B cell (primary cell): ENCODE measurements around the gene MRNIP. TPM values are rescaled to one million over a fixed set of nuclear protein-coding genes. Genes with fewer than 3 reads are reported as not detected.

Experiments used
- ATAC-seq: fragments of 200-7000 bp; cut with Tn5 transposase; one replicate; pipeline ENCODE4 v1.10.0; 2021; ENCODE audit warnings: low read depth, mild to moderate bottlenecking, moderate number of reproducible peaks, moderate library complexity
- CTCF ChIA-PET: fragments of 350-600 bp; sonication (Branson Sonifier 250); formaldehyde crosslinking; loops from one replicate; lab custom pipeline; 2021; ENCODE audit warnings: antibody characterized with exemption, inconsistent platforms; lab: Charles Lee
- POLR2A ChIA-PET: fragments of 350-600 bp; sonication (Branson Sonifier 250); formaldehyde crosslinking; loops from one replicate; lab custom pipeline; 2021; ENCODE audit warnings: antibody characterized with exemption; lab: Charles Lee
- DNase-seq: peaks from one replicate; pipeline ENCODE4 v3.0.0; 2013
- H2AFZ ChIP-seq: 2 replicates; pipeline ENCODE4 v1.6.1; 2012; ENCODE audit warnings: mild to moderate bottlenecking, low read depth, low read length; ENCODE audit not compliant: insufficient read depth, poor library complexity, severe bottlenecking
- H3K27ac ChIP-seq, 2 donors: 1 replicate in 1 of 2; 2 replicates in 1 of 2; pipeline ENCODE4 v1.5.1; 2012 to 2013; ENCODE audit warnings: low read length in 2 of 2, mild to moderate bottlenecking in 2 of 2, moderate library complexity in 1 of 2
- H3K27me3 ChIP-seq, 4 experiments: fragments of 200-600 bp in 1 of 4; sonication (generic) in 1 of 4; replicated peaks in 1 of 4; 1 replicate in 2 of 4; 2 replicates in 2 of 4; pipeline versions ENCODE4 v1.6.1 to v1.7.0; 2013 to 2016; ENCODE audit warnings: low read length in 3 of 4, mild to moderate bottlenecking in 2 of 4, mixed read lengths in 1 of 4, moderate library complexity in 1 of 4; ENCODE audit not compliant: insufficient read depth in 4 of 4, control insufficient read depth in 3 of 4; ENCODE audit errors: control extremely low read depth in 1 of 4
- H3K36me3 ChIP-seq, 2 experiments: replicated peaks in 1 of 2; 1 replicate in 1 of 2; 2 replicates in 1 of 2; pipeline versions ENCODE4 v1.6.1 to v1.7.1; 2013; ENCODE audit warnings: low read length in 1 of 2; ENCODE audit not compliant: insufficient read depth in 2 of 2, control insufficient read depth in 1 of 2; ENCODE audit errors: control extremely low read depth in 1 of 2, extremely low read depth in 1 of 2
- H3K4me1 ChIP-seq, 2 donors: fragments of 200-600 bp in 1 of 2; sonication (generic) in 1 of 2; 1 replicate in 1 of 2; 2 replicates in 1 of 2; pipeline versions ENCODE4 v1.5.1 to v1.6.1; 2013 to 2017; ENCODE audit warnings: low read length in 2 of 2; ENCODE audit not compliant: control insufficient read depth in 2 of 2, insufficient read depth in 2 of 2
- H3K4me2 ChIP-seq: replicated peaks from 2 replicates; pipeline ENCODE3; 2012; ENCODE audit warnings: mild to moderate bottlenecking, low read depth, low read length; ENCODE audit not compliant: poor library complexity, severe bottlenecking
- H3K4me3 ChIP-seq, 5 experiments: fragments of 200-600 bp in 1 of 5; sonication (generic) in 1 of 5; 1 replicate in 3 of 5; 2 replicates in 2 of 5; pipeline versions ENCODE4 v1.5.1 to v1.7.0; 2011 to 2016; ENCODE audit warnings: low read length in 4 of 5, mild to moderate bottlenecking in 4 of 5, low read depth in 2 of 5, control low read depth in 1 of 5, moderate library complexity in 1 of 5; ENCODE audit not compliant: insufficient read depth in 1 of 5; ENCODE audit errors: control extremely low read depth in 1 of 5, extremely low read depth in 1 of 5
- H3K79me2 ChIP-seq: fragments of 200-600 bp; sonication (generic); one replicate; pipeline ENCODE4 v1.6.0; 2016; ENCODE audit warnings: low read length; ENCODE audit not compliant: control insufficient read depth, insufficient read depth
- H3K9ac ChIP-seq: fragments of 200-600 bp; sonication (generic); 2 replicates; pipeline ENCODE4 v1.6.1; 2017; ENCODE audit warnings: mild to moderate bottlenecking, low read length, moderate library complexity
- H3K9me3 ChIP-seq, 3 donors: one replicate each; pipeline versions ENCODE4 v1.6.1 to v1.7.1; 2013; ENCODE audit warnings: low read length in 2 of 3; ENCODE audit not compliant: control insufficient read depth in 2 of 3, insufficient read depth in 1 of 3; ENCODE audit errors: control extremely low read depth in 1 of 3
- H4K20me1 ChIP-seq: 2 replicates; pipeline ENCODE4 v1.6.0; 2012; ENCODE audit warnings: mild to moderate bottlenecking, low read length; ENCODE audit not compliant: insufficient read depth, control insufficient read depth, poor library complexity, severe bottlenecking
- H3K27ac Mint-ChIP-seq: one replicate; pipeline ENCODE4 v1.8.0; 2021; ENCODE audit warnings: mixed read lengths
- H3K27me3 Mint-ChIP-seq: one replicate; pipeline ENCODE4 v1.8.0; 2021; ENCODE audit warnings: mixed read lengths
- H3K4me1 Mint-ChIP-seq: one replicate; pipeline ENCODE4 v1.8.0; 2021; ENCODE audit warnings: mixed read lengths
- H3K4me3 Mint-ChIP-seq: one replicate; pipeline ENCODE4 v1.8.0; 2021; ENCODE audit warnings: mixed read lengths
- H3K9me3 Mint-ChIP-seq: one replicate; pipeline ENCODE4 v1.8.0; 2022; ENCODE audit warnings: mixed read lengths; ENCODE audit not compliant: insufficient read depth
- EZH2 ChIP-seq: IDR thresholded peaks from 2 replicates; pipeline ENCODE4 v1.6.1; 2012; ENCODE audit warnings: borderline replicate concordance, low read depth, mild to moderate bottlenecking, moderate library complexity, low read length; ENCODE audit not compliant: insufficient read depth, poor library complexity, severe bottlenecking
- WGBS: methylation state at CpG from one replicate; pipeline ENCODE4 v1.1.5; 2013; ENCODE audit warnings: missing lambda C conversion rate; ENCODE audit not compliant: insufficient coverage; 5-methylcytosine and 5-hydroxymethylcytosine counted together
- intact Hi-C: fragments of 100-400 bp; cut with micrococcal nuclease; formaldehyde crosslinking; loops from one replicate; pipeline ENCODE4 v1.10.0; 2022
- polyA plus RNA-seq: library from polyadenylated mRNA; depleted of rRNA; stranded (reverse); fragments of >200 nt; gene quantifications from 2 replicates; pipeline ENCODE4 v1.2.3, GENCODE V29; 2012
- total RNA-seq, 2 donors: library from RNA; stranded (reverse); fragments of 120-200 nt in 1 of 2; gene quantifications; 1 replicate in 1 of 2; 2 replicates in 1 of 2; pipeline versions ENCODE4 v1.2.3 to v1.2.4, GENCODE V29; 2013 to 2022
- TF ChIP-seq, protein P1 (sequence below): fragments of 200-600 bp; IDR thresholded peaks from one replicate; pipeline ENCODE4 v1.8.0; 2022; ENCODE audit warnings: antibody characterized with exemption, mild to moderate bottlenecking

MRNIP gene
- total and polyA plus RNA-seq, 2 donors (not counting 1 experiment from before 2014, with no cell fraction given) = 152 to 178 TPM

DNA sequence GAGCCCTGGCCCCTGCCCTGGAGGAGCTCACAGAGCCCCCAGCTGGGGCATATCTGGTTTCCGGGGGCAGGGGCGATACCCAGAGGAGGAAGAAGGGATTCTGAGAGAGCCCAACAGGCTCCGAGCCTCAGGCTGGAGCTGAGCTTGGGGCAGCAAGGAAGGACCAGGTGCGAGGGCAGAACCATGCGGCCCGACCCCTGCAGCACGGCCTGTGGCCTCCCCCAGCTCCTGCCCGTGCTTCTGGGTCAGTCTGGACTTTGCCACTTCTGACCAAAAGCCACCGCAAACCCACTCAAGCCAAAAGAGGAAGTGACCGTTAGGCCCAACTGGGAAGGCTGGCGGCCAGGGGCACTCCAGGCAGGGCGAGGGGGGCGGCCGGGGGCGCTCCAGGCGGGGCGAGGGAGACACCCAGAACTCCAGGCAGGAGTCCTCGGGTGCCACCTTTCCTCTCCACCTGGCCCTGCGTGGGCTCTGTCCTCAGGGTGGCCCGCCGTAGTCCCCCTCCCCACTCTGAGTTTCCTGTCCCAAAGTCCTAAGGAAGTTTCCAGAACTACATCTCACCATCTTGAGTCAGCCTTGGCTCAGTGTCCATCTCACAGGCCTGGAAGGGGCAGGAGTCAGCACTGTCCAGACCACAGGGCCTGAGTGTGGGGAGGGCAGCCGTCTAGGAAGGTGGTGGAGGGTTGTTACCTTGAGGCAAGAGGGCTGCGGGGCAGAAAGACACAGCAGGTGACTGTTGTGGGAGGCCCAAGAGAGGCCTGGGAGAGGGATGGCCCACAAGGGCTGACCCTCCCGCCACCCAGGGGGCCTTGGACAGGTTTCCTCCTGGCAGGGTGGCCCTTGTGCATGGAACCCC lies 65.8 kb downstream of the MRNIP start:
- H3K36me3 ChIP-seq = no peaks in the 10 kb centered on the region
- no peak overlapping the region for H3K9ac ChIP-seq
- H3K4me3 ChIP-seq = no peak overlapping the region
- H3K27ac ChIP-seq = no peak overlapping the region
- DNase-seq = peak; percentile 25
- H2AFZ ChIP-seq = peak overlapping the region; percentile 6
- no peaks in the 10 kb centered on the region for H3K9me3 ChIP-seq
- H3K4me3 Mint-ChIP-seq = peak overlapping the region; percentile 13
- H3K27me3 ChIP-seq = no peaks in the 10 kb centered on the region
- intact Hi-C loops = no loop called here
- no peaks in the 10 kb centered on the region for H3K79me2 ChIP-seq
- peaks cover 29% of the 10 kb centered on the region for H3K4me1 Mint-ChIP-seq
- no peak for ATAC-seq
- ChIA-PET POLR2A (interaction anchor here (0.6 to 0.8 kb wide), 3 partner anchors 26 to 121 kb away, joined by 3 to 5 read pairs (median 3); no protein-coding TSS in a partner anchor), CTCF (interaction anchor here (1.3 to 2.4 kb wide), 3 partner anchors 9 to 30 kb away, joined by 3 to 11 read pairs (median 4); no protein-coding TSS in a partner anchor)
- H3K27ac Mint-ChIP-seq = peak overlapping the region; percentile 77
- H4K20me1 ChIP-seq = peaks cover under 1% of the 10 kb centered on the region
- H3K9me3 Mint-ChIP-seq = no peaks in the 10 kb centered on the region
- 58% methylated on average over 22 of the region's 24 CpGs for WGBS
- H3K4me2 ChIP-seq = peak overlapping the region; percentile 90
- TF ChIP-seq EZH2 = no peak
- TF ChIP-seq, protein P1, sequence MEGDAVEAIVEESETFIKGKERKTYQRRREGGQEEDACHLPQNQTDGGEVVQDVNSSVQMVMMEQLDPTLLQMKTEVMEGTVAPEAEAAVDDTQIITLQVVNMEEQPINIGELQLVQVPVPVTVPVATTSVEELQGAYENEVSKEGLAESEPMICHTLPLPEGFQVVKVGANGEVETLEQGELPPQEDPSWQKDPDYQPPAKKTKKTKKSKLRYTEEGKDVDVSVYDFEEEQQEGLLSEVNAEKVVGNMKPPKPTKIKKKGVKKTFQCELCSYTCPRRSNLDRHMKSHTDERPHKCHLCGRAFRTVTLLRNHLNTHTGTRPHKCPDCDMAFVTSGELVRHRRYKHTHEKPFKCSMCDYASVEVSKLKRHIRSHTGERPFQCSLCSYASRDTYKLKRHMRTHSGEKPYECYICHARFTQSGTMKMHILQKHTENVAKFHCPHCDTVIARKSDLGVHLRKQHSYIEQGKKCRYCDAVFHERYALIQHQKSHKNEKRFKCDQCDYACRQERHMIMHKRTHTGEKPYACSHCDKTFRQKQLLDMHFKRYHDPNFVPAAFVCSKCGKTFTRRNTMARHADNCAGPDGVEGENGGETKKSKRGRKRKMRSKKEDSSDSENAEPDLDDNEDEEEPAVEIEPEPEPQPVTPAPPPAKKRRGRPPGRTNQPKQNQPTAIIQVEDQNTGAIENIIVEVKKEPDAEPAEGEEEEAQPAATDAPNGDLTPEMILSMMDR = no peak
- peaks cover 28 to 32% of the 10 kb centered on the region in 2 donors for H3K4me1 ChIP-seq
- H3K27me3 Mint-ChIP-seq = no peaks in the 10 kb centered on the region
